Activated CD8-positive, alpha-beta memory T cell treated with anti-CD3 and anti-CD28 coated beads, Interleukin-2, amount 10 ng/mL, durations not matched to agents 7 days and 5 days (primary cell): Measurements from ENCODE around the gene PRAMEF17. TPM values are rescaled to one million over a fixed set of nuclear protein-coding genes. Genes with fewer than 3 reads are reported as not detected.
"Not testable (repeated sequence)": the region's sequence is repeated elsewhere in the genome, so short reads cannot be mapped to it uniquely, and the experiment has no call there.

Experiments used
- ATAC-seq: fragments of 150-1000 bp; cut with Tn5 transposase; one replicate; pipeline ENCODE4 v1.10.0; 2021; ENCODE audit warnings: moderate library complexity
- CTCF ChIA-PET: fragments of 350-600 bp; sonication (Branson Sonifier 250); formaldehyde crosslinking; loops from one replicate; lab custom pipeline; 2021; ENCODE audit warnings: antibody characterized with exemption; lab: Charles Lee
- DNase-seq: peaks from one replicate; pipeline ENCODE4 v3.0.0-alpha.2; 2020
- H3K27ac Mint-ChIP-seq: one replicate; pipeline ENCODE4 v1.8.0; 2021; ENCODE audit warnings: mild to moderate bottlenecking, mixed read lengths
- H3K27me3 Mint-ChIP-seq: one replicate; pipeline ENCODE4 v1.8.0; 2021; ENCODE audit warnings: mixed read lengths
- H3K36me3 Mint-ChIP-seq: one replicate; pipeline ENCODE4 v1.8.0; 2021; ENCODE audit warnings: mild to moderate bottlenecking, mixed read lengths
- H3K4me1 Mint-ChIP-seq: one replicate; pipeline ENCODE4 v1.8.0; 2021; ENCODE audit warnings: mixed read lengths
- H3K4me3 Mint-ChIP-seq: one replicate; pipeline ENCODE4 v1.8.0; 2021; ENCODE audit warnings: mild to moderate bottlenecking, moderate library complexity, mixed read lengths
- H3K9me3 Mint-ChIP-seq: one replicate; pipeline ENCODE4 v1.8.0; 2022; ENCODE audit warnings: low read depth, mixed read lengths
- total RNA-seq, 2 experiments: library from RNA; stranded (reverse); gene quantifications; one replicate each; pipeline ENCODE4 v1.2.3, GENCODE V29; 2021

PRAMEF17 gene
- total RNA-seq, 2 experiments from 2014 or later, result not detected

DNA sequence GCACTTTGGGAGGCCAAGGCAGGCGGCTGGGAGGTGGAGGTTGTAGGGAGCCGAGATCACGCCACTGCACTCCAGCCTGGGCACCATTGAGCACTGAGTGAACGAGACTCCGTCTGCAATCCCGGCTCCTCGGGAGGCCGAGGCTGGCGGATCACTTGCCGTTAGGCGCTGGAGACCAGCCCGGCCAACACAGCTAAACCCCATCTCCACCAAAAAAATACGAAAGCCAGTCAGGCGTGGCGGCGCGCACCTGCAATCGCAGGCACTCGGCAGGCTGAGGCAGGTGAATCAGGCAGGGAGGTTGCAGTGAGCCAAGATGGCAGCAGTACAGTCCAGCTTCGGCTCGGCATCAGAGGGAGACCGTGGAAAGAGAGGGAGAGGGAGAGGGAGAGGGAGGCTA lies 5.9 kb downstream of the PRAMEF17 start:
- ATAC-seq, CTCF ChIA-PET, DNase-seq, H3K27me3 Mint-ChIP-seq, H3K36me3 Mint-ChIP-seq, H3K27ac Mint-ChIP-seq, H3K4me1 Mint-ChIP-seq, H3K9me3 Mint-ChIP-seq, H3K4me3 Mint-ChIP-seq: not testable (repeated sequence)

DNA sequence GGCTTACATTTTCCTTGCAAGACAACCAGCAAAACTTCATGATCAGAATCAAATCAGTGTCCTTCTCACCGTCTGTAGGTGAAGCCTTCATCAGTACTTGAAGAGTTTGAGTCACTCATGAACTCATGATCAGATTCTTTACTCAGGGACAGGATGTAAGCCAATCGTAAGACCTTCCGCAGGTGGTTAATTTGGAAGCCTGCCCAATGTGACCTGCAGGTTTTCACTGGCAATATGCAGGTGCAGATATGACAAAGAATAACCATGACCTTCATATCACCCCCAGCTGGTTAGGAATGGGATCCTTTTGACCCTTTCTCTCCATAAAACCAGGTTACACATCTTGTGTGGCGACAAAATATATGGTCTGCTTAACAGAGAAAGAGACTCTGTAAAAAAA lies 18.4 kb downstream of the PRAMEF17 start:
- ATAC-seq, result no peak
- no peaks in the 10 kb centered on the region for H3K27me3 Mint-ChIP-seq
- no peaks in the 10 kb centered on the region for H3K9me3 Mint-ChIP-seq
- no peak for DNase-seq
- H3K4me1 Mint-ChIP-seq, result no peaks in the 10 kb centered on the region
- no peak overlapping the region for H3K27ac Mint-ChIP-seq
- CTCF ChIA-PET, result no interaction called here
- H3K4me3 Mint-ChIP-seq, result no peak overlapping the region
- no peaks in the 10 kb centered on the region for H3K36me3 Mint-ChIP-seq

DNA sequence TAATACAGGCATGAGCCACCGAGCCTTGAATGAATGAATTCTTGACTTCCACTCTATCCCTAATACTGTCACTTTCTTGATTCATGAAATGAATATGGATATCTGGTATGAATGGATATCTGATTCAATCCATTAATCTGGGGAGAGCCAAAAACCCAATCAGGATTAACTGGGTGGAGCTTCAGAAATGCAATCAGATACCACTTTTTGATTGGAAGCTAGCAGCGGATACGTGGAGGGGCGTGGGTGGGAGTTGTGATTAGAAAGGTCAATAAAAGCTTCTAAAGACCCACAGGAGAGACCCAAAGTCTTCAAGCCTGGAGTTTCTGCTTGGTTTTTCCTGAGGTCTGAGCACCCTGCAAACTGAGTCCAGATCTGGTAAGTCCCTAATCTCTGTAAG lies 20.7 kb downstream of the PRAMEF17 start, which contains the start of gene PRAMEF20:
Gene PRAMEF20, plus strand, starts transcription at position 301 of the 400 bp plus-strand sequence. CDS start 5,905 bp downstream, outside the sequence.
- not testable (repeated sequence) for DNase-seq

DNA sequence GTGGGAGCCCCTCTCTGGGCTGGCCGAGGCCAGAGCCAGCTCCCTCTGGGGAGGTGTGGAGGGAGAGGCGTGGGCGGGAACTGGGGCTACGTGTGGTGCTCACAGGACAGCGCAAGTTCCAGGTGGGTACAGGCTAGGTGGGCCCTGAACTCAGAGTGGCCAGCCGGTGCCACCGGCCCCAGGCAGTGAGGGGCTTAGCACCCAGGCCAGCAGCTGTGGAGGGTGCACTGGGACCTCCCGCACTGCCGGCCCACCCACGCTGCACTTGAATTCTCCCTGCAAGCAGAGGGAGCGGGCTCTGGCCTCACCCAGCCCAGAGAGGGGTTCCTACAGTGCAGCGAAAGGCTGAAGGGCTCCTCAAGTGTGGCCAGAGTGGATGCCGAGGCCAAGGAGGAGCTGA lies 41.1 kb downstream of the PRAMEF17 start:
- no peaks in the 10 kb centered on the region for H3K27me3 Mint-ChIP-seq
- no peaks in the 10 kb centered on the region for H3K9me3 Mint-ChIP-seq
- no peak overlapping the region for H3K27ac Mint-ChIP-seq

More for the DNA sequence above, 20.7 kb downstream of the PRAMEF17 start, which contains the start of gene PRAMEF20:
- CTCF ChIA-PET, ATAC-seq, H3K27ac Mint-ChIP-seq, H3K9me3 Mint-ChIP-seq, H3K27me3 Mint-ChIP-seq, H3K4me3 Mint-ChIP-seq, H3K4me1 Mint-ChIP-seq, H3K36me3 Mint-ChIP-seq: not testable (repeated sequence)

DNA sequence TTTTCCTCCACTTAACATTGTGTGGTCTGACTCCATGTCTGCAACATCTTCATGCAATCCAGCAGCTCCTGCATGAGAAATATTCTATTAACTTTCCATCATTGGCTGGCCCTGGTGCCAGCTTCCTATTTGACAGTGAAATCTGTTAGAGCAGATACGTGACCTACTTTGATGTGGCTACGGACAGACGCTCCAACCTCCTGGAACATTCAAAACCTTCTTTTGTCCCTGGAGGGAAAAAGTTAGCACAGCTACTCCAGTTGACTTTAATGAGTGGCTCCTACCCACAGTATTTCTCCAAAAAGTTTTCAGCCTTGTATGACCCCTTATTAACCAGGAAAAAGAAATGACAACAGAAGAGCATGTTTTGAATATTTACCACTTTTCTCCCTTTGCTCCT lies 42.8 kb downstream of the PRAMEF17 start:
- ATAC-seq (no peak), DNase-seq (no peak)
- Mint-ChIP-seq H3K4me3 (no peak overlapping the region), H3K4me1 (no peaks in the 10 kb centered on the region), H3K36me3 (no peaks in the 10 kb centered on the region), H3K27ac (no peak overlapping the region), H3K27me3 (no peaks in the 10 kb centered on the region), H3K9me3 (no peaks in the 10 kb centered on the region)
- CTCF ChIA-PET, result no interaction called here

More for the DNA sequence above, 41.1 kb downstream of the PRAMEF17 start:
- Mint-ChIP-seq H3K4me1 (no peaks in the 10 kb centered on the region), H3K4me3 (no peak overlapping the region), H3K36me3 (no peaks in the 10 kb centered on the region)
- DNase-seq, result no peak
- CTCF ChIA-PET, result no interaction called here
- ATAC-seq, result no peak

DNA sequence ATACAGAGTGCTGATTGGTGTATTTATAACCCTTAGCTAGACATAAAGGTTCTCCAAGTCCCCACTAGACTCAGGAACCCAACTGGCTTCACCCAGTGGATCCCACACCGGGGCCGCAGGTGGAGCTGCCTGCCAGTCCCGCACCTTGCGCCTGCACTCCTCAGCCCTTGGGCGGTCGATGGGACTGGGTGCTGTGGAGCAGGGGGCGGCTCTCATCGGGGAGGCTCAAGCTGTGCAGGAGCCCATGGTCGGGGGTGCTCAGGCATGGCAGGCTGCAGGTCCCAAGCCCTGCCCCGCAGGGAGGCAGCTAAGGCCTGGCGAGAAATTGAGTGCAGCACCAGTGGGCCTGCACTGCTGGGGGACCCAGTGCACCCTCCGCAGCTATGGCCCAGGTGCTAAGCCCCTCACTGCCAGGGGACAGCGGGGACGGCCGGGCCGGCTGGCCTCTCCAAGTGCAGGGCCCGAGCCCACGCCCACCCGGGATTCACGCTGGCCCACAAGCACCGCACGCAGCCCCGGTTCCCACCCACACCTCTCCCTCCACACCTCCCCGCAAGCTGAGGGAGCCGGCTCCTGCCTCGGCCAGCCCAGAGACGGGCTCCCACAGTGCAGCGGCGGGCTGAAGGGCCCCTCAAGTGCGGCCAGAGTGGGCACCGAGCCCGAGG lies 44.4 kb downstream of the PRAMEF17 start:
- not testable (repeated sequence) for DNase-seq, H3K4me3 Mint-ChIP-seq, H3K9me3 Mint-ChIP-seq, ATAC-seq, H3K36me3 Mint-ChIP-seq, H3K27ac Mint-ChIP-seq, H3K4me1 Mint-ChIP-seq, H3K27me3 Mint-ChIP-seq
- CTCF ChIA-PET, result interaction anchor here (1.1 kb wide), 1 partner anchor 9 kb away, joined by 3 read pairs; no protein-coding TSS in a partner anchor

DNA sequence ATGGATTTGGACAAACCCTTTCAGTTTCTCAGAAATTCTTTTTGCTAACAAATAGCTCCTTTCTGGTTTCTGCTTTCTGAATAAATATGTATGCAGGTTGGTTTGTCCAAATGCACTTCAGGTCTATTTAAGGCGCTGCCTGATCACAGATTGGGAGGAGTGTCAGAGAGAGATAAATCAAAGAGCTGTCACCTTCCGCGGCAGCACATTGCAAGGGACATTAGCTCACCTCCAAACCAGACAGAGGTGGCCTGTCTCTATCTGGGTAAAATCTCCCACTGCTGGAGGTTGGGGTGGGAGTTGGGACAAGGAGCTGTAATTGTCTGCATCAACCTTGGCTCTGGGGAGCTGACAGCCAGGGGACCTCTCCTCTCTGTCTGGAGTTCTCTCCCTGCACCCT lies 46.0 kb downstream of the PRAMEF17 start:
- Mint-ChIP-seq H3K27ac (no peak overlapping the region), H3K9me3 (no peaks in the 10 kb centered on the region), H3K4me1 (no peaks in the 10 kb centered on the region), H3K27me3 (no peaks in the 10 kb centered on the region), H3K4me3 (no peak overlapping the region), H3K36me3 (no peaks in the 10 kb centered on the region)
- CTCF ChIA-PET, result no interaction called here
- no peak for DNase-seq
- ATAC-seq, result no peak

DNA sequence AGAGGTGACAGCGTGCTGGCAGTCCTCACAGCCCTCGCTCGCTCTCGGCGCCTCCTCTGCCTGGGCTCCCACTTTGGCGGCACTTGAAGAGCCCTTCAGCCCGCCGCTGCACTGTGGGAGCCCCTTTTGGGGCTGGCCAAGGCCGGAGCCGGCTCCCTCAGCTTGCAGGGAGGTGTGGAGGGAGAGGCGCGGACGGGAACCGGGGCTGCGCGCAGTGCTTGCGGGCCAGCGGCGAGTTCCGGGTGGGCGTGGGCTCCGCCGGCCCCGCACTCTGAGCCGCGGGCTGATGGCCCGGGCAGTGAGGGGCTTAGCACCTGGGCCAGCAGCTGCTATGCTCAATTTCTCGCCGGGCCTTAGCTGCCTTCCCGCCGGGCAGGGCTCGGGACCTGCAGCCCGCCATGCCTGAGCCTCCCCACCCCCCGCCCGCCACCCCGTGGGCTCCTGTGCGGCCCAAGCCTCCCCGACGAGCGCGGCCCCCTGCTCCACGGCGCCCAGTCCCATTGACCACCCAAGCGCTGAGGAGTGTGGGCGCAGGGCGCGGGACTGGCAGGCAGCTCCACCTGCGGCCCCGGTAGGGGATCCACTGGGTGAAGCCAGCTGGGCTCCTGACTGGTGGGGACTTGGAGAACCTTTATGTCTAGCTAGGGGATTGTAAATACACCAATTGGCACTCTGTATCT lies 49.8 kb downstream of the PRAMEF17 start:
- H3K9me3 Mint-ChIP-seq, CTCF ChIA-PET, DNase-seq, H3K4me1 Mint-ChIP-seq, H3K36me3 Mint-ChIP-seq, H3K27me3 Mint-ChIP-seq, H3K27ac Mint-ChIP-seq, H3K4me3 Mint-ChIP-seq, ATAC-seq: not testable (repeated sequence)

Other genes starting within 250 kb of the PRAMEF17 start
- gene PRAMEF26, start 233.6 kb upstream of the PRAMEF17 start, total RNA-seq, result not detected
- gene HNRNPCL4, start 224.0 kb upstream of the PRAMEF17 start, total RNA-seq, result not detected
- not detected for gene PRAMEF9, start 217.8 kb upstream of the PRAMEF17 start, total RNA-seq
- gene PRAMEF13, start 188.2 kb upstream of the PRAMEF17 start, total RNA-seq, result not detected
- not detected for gene PRAMEF18, start 163.5 kb upstream of the PRAMEF17 start, total RNA-seq
- gene PRAMEF5, start 135.4 kb upstream of the PRAMEF17 start, total RNA-seq, result not detected
- gene PRAMEF8, start 104.5 kb upstream of the PRAMEF17 start, total RNA-seq, result not detected
- not detected for gene PRAMEF33, start 86.1 kb upstream of the PRAMEF17 start, total RNA-seq
- not detected for gene PRAMEF15, start 74.1 kb upstream of the PRAMEF17 start, total RNA-seq
- not detected for gene PRAMEF14, start 42.5 kb upstream of the PRAMEF17 start, total RNA-seq
- not detected for gene PRAMEF19, start 17.7 kb upstream of the PRAMEF17 start, total RNA-seq
- not detected for gene PRAMEF20, start 20.8 kb downstream of the PRAMEF17 start, total RNA-seq
- not detected for gene LRRC38, start 124.4 kb downstream of the PRAMEF17 start, total RNA-seq
- not detected for gene PDPN, start 194.2 kb downstream of the PRAMEF17 start, total RNA-seq